GM12891 (cell line): ENCODE results near the gene CRADD.

Experiments
- PAX5 ChIP-seq: IDR thresholded peaks from 2 replicates; pipeline ENCODE4 v1.6.1; 2011; ENCODE audit warnings: low read length, moderate library complexity, mild to moderate bottlenecking; ENCODE audit not compliant: insufficient read depth, severe bottlenecking
- POLR2A ChIP-seq: IDR thresholded peaks from 2 replicates; pipeline ENCODE4 v1.6.1; 2011; ENCODE audit warnings: low read depth, low read length, control low read depth
- POLR2AphosphoS5 ChIP-seq: IDR thresholded peaks from 2 replicates; pipeline ENCODE4 v1.6.1; 2011; ENCODE audit warnings: low read depth, low read length, control low read depth
- SPI1 ChIP-seq: IDR thresholded peaks from 2 replicates; pipeline ENCODE4 v1.6.1; 2011; ENCODE audit warnings: low read depth, low read length, control low read depth
- TAF1 ChIP-seq: IDR thresholded peaks from 2 replicates; pipeline ENCODE4 v1.6.1; 2011; ENCODE audit warnings: low read depth, low read length, control low read depth

GRCh38 chr12:93737457-93738198, 60.5 kb downstream of the CRADD start:
- TF ChIP-seq POLR2A (no peak), POLR2AphosphoS5 (no peak), TAF1 (no peak), PAX5 (no peak), SPI1 (no peak)
